Caco-2 (cell line): ENCODE results near the gene NAB1. TPM values are rescaled to one million over a fixed set of nuclear protein-coding genes. Genes with fewer than 3 reads are reported as not detected.

Experiments used
- BruUV-seq: library from RNA; stranded (reverse); fragments of 400-500 nt; replicated peaks from 2 replicates; lab custom pipeline; 2021; lab: Mats Ljungman, UMichigan
- CTCF ChIA-PET: fragments of 300-600 bp; sonication (Branson Sonifier 250); formaldehyde crosslinking; loops from one replicate; lab custom pipeline; 2022; ENCODE audit warnings: antibody characterized with exemption; lab: Charles Lee
- POLR2A ChIA-PET: fragments of 300-600 bp; sonication (Branson Sonifier 250); formaldehyde crosslinking; loops from one replicate; lab custom pipeline; 2022; ENCODE audit warnings: antibody characterized with exemption; lab: Charles Lee
- DNase-seq, 2 experiments: peaks; one replicate each; pipeline versions ENCODE4 v3.0.0 to v3.0.0-alpha.2; 2020 to 2022
- H3K27me3 ChIP-seq: replicated peaks from 2 replicates; pipeline ENCODE4 v1.6.0; 2011; ENCODE audit warnings: low read length; ENCODE audit not compliant: control insufficient read depth, insufficient read depth
- H3K36me3 ChIP-seq: 2 replicates; pipeline ENCODE4 v1.5.1; 2011; ENCODE audit warnings: low read length; ENCODE audit not compliant: control insufficient read depth, insufficient read depth
- H3K4me1 ChIP-seq: fragments of 250-450 bp; sonication (Bioruptor Pico); 2 replicates; pipeline ENCODE4 v1.5.1; 2020; ENCODE audit warnings: mild to moderate bottlenecking
- H3K4me3 ChIP-seq: 2 replicates; pipeline ENCODE4 v1.5.1; 2011; ENCODE audit warnings: low read depth, mild to moderate bottlenecking, control low read depth, low read length
- H3K9me3 ChIP-seq: fragments of 250-450 bp; sonication (Bioruptor Pico); 2 replicates; pipeline ENCODE4 v1.5.1; 2020; ENCODE audit warnings: mild to moderate bottlenecking, moderate library complexity
- H3K27ac Mint-ChIP-seq: one replicate; pipeline ENCODE4 v1.8.0; 2022; ENCODE audit warnings: mixed read lengths; ENCODE audit not compliant: unreplicated experiment
- H3K27me3 Mint-ChIP-seq: one replicate; pipeline ENCODE4 v1.8.0; 2022; ENCODE audit warnings: mixed read lengths; ENCODE audit not compliant: insufficient read depth, unreplicated experiment
- H3K36me3 Mint-ChIP-seq: one replicate; pipeline ENCODE4 v1.8.0; 2022; ENCODE audit warnings: mild to moderate bottlenecking, mixed read lengths; ENCODE audit not compliant: insufficient read depth, unreplicated experiment
- H3K4me1 Mint-ChIP-seq: one replicate; pipeline ENCODE4 v1.8.0; 2022; ENCODE audit warnings: low read depth, mixed read lengths; ENCODE audit not compliant: unreplicated experiment
- H3K4me3 Mint-ChIP-seq: one replicate; pipeline ENCODE4 v1.8.0; 2022; ENCODE audit warnings: mild to moderate bottlenecking, moderate library complexity, mixed read lengths; ENCODE audit not compliant: unreplicated experiment
- H3K9me3 Mint-ChIP-seq: one replicate; pipeline ENCODE4 v1.8.0; 2022; ENCODE audit warnings: mixed read lengths; ENCODE audit not compliant: unreplicated experiment
- intact Hi-C: fragments of 100-400 bp; cut with micrococcal nuclease; formaldehyde crosslinking; loops from one replicate; pipeline ENCODE4 v1.10.0; 2022; ENCODE audit not compliant: unreplicated experiment
- total RNA-seq: library from RNA; stranded (reverse); gene quantifications from 2 replicates; pipeline ENCODE4 v1.2.3, GENCODE V29; 2022
- TF ChIP-seq, protein P1 (sequence below), 2 experiments: fragments of 200-600 bp in 1 of 2; IDR thresholded peaks; 1 replicate in 1 of 2; 2 replicates in 1 of 2; pipeline versions ENCODE4 v1.5.1 to v1.8.0; 2011 to 2022; ENCODE audit warnings: antibody characterized with exemption in 1 of 2, control low read depth in 1 of 2, inconsistent platforms in 1 of 2, low read depth in 1 of 2, low read length in 1 of 2, mild to moderate bottlenecking in 1 of 2, moderate library complexity in 1 of 2; ENCODE audit not compliant: insufficient read depth in 1 of 2, severe bottlenecking in 1 of 2, unreplicated experiment in 1 of 2

NAB1 gene
- total RNA-seq, 1 experiment from 2014 or later: 88.1 TPM

DNA sequence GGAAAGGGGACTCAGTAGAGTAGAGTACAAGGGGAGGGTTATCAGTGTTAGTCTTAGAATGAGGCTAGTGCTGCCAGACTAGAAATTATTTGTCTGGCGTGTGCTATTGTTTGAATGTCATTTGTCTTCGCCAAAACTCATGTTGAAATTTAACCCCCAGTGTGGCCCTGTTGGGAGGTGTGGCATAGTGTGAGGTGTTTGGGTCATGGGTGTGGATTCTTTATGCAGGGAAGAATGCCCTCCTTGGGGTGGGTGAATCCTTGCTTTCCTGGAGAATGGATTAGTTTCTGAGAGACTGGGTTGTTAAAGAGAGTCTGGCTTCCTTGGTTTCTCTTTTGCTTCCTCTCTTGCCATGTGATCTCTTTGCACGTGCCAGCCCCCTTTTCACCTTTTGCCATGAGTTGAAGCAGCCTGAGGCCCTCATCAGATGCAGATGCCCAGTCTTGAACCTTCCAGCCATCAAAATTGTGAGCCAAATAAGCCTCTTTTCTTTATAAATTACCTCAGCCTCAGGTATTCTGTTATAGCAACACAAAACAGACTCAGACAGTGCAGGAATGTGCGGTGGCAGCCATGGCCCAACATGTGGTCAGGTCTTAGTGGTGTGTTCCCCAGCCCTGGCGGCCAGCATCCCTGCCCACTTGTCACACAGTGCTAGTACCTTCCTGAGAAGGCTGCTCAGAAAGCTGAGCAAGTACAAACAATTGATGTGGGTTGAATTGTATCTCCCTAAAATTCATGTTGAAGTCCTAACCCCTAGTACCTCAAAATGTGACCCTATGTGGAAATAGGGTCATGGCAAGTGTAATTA is 48.4 kb upstream of the NAB1 start:
- no peaks in the 10 kb centered on the region for H3K36me3 ChIP-seq
- no peaks in the 10 kb centered on the region for H3K27me3 ChIP-seq
- DNase-seq: no peak
- no peak overlapping the region for H3K27ac Mint-ChIP-seq
- H3K36me3 Mint-ChIP-seq: no peaks in the 10 kb centered on the region
- ChIA-PET POLR2A (no interaction called here), CTCF (no interaction called here)
- H3K4me1 ChIP-seq: peaks cover 1% of the 10 kb centered on the region; the same call in 1 of the 2 replicates
- no TSS peak for BruUV-seq
- intact Hi-C loops: no loop called here
- peaks cover 19% of the 10 kb centered on the region for H3K4me1 Mint-ChIP-seq
- H3K27me3 Mint-ChIP-seq: no peaks in the 10 kb centered on the region
- TF ChIP-seq, protein P1, sequence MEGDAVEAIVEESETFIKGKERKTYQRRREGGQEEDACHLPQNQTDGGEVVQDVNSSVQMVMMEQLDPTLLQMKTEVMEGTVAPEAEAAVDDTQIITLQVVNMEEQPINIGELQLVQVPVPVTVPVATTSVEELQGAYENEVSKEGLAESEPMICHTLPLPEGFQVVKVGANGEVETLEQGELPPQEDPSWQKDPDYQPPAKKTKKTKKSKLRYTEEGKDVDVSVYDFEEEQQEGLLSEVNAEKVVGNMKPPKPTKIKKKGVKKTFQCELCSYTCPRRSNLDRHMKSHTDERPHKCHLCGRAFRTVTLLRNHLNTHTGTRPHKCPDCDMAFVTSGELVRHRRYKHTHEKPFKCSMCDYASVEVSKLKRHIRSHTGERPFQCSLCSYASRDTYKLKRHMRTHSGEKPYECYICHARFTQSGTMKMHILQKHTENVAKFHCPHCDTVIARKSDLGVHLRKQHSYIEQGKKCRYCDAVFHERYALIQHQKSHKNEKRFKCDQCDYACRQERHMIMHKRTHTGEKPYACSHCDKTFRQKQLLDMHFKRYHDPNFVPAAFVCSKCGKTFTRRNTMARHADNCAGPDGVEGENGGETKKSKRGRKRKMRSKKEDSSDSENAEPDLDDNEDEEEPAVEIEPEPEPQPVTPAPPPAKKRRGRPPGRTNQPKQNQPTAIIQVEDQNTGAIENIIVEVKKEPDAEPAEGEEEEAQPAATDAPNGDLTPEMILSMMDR (IDR thresholded peaks at IDR 0.05; ENCODE audit: insufficient read depth in 1 of 2, low read depth in 1 of 2, low read length in 1 of 2, severe bottlenecking in 1 of 2, unreplicated experiment in 1 of 2): no peak
- no peaks in the 10 kb centered on the region for H3K9me3 ChIP-seq
- H3K4me3 ChIP-seq: no peak overlapping the region
- no peak overlapping the region for H3K4me3 Mint-ChIP-seq
- H3K9me3 Mint-ChIP-seq: no peaks in the 10 kb centered on the region

DNA sequence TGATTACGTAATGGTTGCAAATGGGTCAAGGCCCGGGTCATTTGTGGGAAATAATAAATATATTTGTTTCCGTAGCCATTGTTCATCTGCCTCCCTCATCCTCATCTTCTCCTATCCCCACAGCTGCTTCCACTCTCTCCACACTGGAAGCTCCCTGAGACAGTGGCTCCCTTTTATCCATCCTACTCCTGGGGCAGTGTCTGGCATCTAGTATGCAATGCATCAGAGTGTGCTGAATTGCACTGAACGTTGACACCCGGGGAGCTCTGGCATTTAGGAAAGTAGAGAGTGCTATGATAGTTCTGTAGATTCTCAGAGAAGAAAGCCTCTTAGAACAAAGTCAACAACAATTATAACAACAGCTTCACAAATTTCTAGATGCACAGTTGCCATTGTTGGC is 45.5 kb upstream of the NAB1 start:
- no TSS peak for BruUV-seq
- Histone ChIP-seq H3K9me3 (no peaks in the 10 kb centered on the region), H3K4me3 (no peak overlapping the region), H3K36me3 (no peaks in the 10 kb centered on the region), H3K4me1 (peaks cover 27% of the 10 kb centered on the region), H3K27me3 (no peaks in the 10 kb centered on the region)
- H3K4me1 Mint-ChIP-seq: peaks cover 40% of the 10 kb centered on the region
- H3K27ac Mint-ChIP-seq: no peak overlapping the region
- intact Hi-C loops: no loop called here
- H3K27me3 Mint-ChIP-seq: no peaks in the 10 kb centered on the region
- ChIA-PET CTCF (no interaction called here), POLR2A (no interaction called here)
- no peaks in the 10 kb centered on the region for H3K9me3 Mint-ChIP-seq
- H3K4me3 Mint-ChIP-seq: no peak overlapping the region
- H3K36me3 Mint-ChIP-seq: no peaks in the 10 kb centered on the region
- DNase-seq: no peak
- TF ChIP-seq, protein P1 (IDR thresholded peaks at IDR 0.05; ENCODE audit: insufficient read depth in 1 of 2, low read depth in 1 of 2, low read length in 1 of 2, severe bottlenecking in 1 of 2, unreplicated experiment in 1 of 2): no peak

DNA sequence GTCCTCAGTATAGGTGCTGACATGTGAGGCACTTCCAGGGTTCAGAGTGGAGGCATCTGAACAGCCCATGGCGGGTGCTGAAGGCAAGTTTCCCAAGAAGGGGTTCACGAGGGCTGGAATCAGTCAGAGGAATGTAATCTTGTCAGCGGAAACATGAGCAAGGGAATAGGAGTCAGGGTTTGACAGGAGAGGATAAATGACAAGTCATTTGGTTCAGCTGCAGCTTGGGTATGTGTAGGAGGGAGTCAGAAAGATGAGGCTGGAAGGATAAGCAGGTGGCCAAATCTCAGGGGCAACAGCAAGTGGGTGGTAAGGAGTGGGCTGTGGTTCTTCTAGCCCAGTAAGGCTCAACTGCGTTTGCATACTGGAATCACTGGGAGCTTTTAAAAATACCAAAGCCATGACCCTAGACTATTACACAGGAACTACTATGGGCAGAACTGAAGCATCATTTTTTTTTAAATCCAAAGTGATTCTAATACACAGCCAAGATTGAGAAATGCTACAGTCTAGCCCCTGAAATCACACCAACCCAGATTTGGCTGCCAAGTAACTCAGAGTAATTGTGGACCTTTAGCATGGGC is 41.8 kb upstream of the NAB1 start:
- peak in 1 of 2 experiments; percentile 41 for DNase-seq
- TF ChIP-seq, protein P1 (IDR thresholded peaks at IDR 0.05; ENCODE audit: insufficient read depth in 1 of 2, low read depth in 1 of 2, low read length in 1 of 2, severe bottlenecking in 1 of 2, unreplicated experiment in 1 of 2): no peak
- Mint-ChIP-seq H3K27ac (peak overlapping the region; percentile 24), H3K27me3 (no peaks in the 10 kb centered on the region), H3K9me3 (no peaks in the 10 kb centered on the region), H3K4me3 (no peak overlapping the region), H3K36me3 (no peaks in the 10 kb centered on the region), H3K4me1 (peaks cover 48% of the 10 kb centered on the region)
- intact Hi-C loops: no loop called here
- BruUV-seq: no TSS peak
- peaks cover 61% of the 10 kb centered on the region for H3K4me1 ChIP-seq
- ChIA-PET CTCF (no interaction called here), POLR2A (no interaction called here)
- H3K27me3 ChIP-seq: no peaks in the 10 kb centered on the region
- H3K4me3 ChIP-seq: no peak overlapping the region
- no peaks in the 10 kb centered on the region for H3K36me3 ChIP-seq
- H3K9me3 ChIP-seq: no peaks in the 10 kb centered on the region
